ENCODE measurements around the gene PMPCA.

The PMPCA gene

DNA sequence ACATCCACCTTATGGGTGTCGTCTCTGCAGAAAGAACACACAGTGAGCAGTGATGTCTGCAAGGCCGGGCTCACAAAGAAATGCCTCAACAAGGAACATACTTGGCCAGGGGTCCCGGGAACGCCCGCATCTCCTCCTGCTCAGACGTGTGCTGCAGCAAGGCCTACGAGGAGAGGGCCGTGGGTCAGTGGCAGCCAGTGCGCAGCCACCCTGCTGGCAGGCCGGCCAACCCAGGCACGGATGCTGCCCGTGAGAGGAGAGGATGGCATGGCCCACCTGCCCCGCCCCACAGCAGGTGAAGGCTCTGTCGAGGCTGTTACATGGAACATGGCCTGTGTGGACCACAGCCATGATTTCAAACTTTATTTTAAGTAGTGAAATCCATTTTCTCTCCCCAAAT lies 53.1 kb downstream of the PMPCA start:
- FAIRE-seq = no peak

DNA sequence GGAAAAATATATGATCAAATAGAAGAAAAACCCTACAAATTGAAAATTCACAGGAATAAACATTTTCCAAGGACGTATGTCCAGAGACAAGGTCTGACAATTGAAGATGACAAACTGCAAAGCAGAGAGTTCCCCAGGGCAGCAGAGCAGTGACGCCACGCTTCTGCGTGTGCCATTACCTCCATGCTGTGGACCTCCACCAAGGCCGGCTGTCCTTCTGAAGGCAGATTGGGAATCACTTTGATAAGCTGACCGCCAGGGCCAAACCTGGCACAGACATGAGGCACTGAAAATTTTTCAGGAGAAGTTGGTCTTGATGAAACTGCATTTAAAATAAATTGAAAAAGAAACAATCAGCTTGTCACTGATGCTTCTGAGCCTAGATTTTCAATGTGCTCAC lies 53.8 kb downstream of the PMPCA start:
- no peak for FAIRE-seq

DNA sequence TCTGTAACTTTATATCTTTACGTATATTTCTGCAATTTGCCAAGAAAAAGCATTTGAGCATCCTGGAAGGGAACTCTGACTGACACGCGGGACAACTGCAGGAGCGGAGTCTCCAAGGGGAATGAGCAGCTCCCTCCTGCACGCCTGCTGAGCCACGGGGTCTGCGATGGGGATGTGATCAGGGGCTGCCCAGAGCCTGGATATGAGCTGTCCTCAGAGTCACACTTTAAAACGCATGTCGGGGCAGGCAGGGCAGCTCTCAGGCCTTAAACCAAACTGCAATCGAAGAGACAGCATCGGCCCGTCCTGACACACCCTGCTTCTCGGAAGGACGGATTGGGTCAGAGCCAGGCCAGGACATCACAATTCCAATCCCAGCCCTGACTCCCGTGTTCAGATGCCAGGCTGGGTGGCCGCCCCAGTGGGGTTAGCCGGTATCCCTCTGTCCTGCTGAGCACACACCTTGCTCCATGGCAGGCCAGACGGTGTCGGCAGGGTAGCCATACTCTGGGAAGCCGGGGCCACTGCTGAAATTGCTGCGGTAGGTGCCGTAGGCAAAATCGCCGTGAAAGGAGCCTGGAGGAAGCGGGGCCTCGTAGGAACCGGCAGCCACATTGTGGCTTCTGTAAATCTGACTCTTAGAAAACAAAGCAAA lies 55.2 kb downstream of the PMPCA start:
- FAIRE-seq = no peak

DNA sequence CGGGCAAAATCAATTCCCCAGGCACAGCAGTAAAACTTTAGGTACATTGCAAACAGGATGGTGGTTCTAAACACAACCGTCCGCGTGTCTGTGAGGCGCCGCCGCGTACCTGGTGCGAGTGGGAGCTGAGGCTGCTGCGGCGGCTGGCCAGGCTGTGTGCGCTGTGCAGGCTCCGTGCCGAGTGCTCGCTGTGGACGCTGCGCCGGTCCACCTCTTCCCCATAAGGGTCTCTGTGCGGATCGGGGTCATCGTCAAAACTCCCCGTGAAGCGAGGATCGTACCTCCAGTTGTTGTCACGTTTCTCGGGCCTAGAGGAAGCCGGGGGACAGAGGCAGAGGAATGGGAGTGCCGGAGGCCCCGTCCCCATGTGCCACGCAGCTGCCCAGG lies 55.7 kb downstream of the PMPCA start:
- FAIRE-seq = no peak

DNA sequence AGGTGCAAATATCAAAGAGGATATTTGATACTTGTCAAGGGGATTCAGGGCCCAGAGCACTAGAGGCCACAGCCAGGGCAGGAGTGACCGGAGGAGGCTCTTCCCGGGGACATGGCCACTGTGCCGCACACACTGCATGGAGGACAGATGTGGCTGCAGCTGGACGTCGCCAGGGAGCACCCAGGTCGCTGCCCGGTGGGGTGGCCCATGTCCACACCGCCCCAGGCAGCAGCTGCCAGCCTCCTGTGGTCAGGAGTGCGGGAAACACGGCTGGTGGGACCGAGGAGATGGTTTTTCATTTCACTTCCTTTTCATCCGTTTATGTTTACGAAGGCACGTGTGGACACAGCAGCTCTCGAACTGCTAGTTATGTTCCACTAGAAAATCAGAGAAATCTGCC lies 57.3 kb downstream of the PMPCA start:
- FAIRE-seq = no peak

DNA sequence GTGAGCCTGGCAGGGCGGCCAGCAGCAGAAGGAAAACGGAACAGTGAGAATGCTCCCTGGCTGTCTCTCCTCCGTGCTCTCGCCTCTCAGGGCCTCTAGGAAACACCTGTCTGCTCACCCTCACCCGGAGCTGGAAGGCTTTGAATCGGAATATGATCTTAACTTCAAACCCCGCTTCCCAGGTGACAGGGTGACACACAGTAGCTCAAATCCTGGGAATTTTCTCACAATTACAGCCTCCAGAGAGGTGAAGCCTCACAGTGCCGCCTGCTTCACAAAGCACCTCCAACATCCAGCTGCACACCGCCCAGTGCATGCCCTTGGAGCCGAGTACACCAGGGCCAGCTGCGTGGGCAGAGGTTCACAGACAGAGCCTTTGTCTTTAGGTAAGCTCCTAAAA lies 59.9 kb downstream of the PMPCA start:
- FAIRE-seq = no peak

DNA sequence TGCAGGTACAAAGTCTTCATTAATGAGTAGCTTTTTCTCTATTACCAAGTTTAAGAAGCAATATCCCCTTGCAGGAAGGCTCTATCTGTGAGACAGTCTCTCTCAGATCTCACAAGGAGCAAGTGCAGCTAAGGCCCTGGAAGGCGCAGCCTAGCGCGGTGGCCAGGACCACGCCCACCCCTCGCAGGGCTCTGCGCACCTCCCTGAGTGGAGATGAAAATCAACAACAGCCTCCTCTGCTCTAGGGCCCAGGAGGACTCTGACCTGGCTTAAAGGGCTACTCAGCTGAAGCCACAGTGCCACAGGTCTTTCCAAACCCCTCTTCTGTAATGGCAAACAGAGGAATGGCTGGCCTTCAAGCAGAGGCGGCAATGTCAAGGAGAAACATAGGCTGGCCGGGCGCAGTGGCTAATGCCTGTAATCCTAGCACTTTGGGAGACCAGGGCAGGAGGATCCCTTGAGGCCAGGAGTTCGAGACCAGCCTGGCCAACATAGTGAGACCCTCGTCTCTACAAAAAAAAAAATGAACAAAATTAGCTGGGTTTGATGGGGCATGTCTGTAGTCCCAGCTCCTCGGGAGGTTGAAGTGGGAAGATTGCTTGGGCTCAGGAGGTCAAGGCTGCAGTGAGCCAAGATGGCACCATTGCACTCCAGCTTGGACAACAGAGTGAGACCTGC lies 60.5 kb downstream of the PMPCA start:
- FAIRE-seq = no peak

DNA sequence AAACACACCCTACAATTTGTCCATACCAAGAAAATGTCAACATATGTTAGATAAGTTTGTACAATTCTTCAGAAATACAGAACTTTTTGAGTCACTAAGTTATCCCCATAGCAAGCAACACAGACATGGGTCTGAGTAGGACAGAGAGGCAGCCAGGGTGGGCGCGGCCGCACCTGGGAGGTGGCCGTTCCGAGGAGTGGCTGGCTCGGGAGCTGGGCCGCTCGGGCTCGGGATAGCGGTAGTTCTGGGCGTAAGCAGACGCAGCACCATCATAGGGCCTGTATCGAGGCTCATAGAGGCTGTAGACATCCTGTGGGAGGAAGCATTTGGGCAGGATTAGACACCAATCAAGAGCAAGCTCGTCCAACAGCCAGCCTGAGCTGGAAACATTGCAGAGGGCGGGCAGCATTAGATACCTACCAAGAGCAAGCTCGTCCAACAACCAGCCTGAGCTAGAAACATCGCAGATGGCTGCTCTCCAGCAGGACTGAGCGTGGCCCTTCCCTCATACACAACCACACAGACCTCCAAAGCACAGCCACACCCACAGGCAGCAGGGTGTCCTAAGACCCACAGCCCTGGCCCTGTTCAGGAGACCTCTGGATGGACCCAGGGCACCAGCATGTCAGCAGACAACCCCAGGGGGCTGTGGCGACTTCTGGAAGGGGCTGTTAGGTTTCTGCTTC lies 61.5 kb downstream of the PMPCA start:
- no peak for FAIRE-seq

DNA sequence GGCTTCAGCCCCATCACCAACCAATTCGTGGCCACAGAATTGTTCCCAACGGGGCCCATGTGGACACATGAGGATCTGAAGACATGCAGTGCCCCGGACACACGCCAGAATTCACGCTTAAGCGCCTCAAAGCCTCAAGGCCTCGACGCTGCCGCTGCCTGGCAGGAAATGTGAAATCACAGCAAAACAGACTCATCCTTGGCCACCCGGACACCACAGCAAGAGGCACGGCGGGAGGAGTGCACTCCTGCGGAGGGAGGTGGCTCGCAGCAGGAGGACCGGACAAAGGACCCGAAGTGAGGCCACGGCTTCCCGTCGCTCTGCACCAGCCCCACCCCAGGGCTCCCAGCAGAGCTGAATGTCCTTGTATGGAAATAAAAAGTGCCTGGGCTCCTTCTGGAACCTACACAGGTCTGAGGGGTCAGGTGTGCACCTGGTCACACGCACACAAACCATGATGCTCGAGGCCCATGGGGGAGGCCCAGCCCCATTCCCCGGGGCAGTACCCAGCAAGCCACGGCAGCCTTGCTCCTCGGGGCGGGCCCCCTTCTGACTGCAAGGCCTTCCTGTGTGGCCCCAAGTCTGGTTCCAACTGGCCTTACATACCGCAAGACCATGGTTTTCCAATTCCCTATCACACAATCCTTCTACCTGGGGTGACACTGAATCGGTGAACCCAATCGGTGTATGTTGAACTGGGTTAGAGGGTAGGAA lies 62.3 kb downstream of the PMPCA start:
- FAIRE-seq = no peak

DNA sequence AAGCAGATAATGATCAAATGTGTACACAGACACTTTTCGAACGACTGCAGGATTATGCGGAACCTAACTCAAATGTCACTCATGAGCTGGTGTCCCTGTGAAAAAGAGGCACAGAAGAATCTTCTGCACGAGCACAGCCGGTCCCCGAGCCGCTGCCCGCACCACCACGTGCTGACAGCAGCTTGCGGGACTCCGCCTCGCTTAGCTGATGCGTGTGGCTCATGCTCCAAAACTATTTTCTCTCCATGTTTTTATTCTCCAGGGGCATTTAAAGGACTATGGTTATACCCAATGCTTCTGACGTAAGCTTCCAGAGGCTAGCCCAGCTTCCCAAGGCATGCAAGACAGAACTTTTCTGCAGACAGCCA lies 62.9 kb downstream of the PMPCA start:
- FAIRE-seq = no peak

Data from islet of Langerhans (tissue), 1 donor.